RKO (cell line): ENCODE data around the gene AP2A1.
A peak's percentile ranks its signal among the peaks of the same experiment; 100 is the strongest.

Experiments
- DNase-seq: peaks from one replicate; pipeline ENCODE4 v3.0.0-alpha.2; 2016; ENCODE audit warnings: low spot score

Gene AP2A1

DNA sequence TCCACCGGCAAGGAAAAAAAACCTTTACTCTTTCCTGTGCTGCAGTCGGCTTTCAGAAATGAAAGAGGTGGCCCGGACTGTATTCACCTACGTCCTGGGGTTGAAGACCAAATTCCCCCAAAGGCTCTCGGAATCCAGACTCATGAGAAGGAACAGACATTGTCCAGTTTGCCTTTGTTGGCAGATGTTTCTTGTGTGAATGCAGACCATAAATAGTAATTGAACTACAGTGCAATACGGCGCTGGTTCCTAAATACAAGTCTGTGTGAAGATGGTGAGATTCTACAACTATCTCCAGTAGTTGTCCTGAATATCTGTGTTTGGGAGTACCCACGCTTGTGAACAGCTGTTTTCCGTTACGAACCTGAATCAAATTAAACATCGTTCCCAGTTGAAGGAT, 72.9 kb downstream of the AP2A1 start:
- DNase-seq: no peak

DNA sequence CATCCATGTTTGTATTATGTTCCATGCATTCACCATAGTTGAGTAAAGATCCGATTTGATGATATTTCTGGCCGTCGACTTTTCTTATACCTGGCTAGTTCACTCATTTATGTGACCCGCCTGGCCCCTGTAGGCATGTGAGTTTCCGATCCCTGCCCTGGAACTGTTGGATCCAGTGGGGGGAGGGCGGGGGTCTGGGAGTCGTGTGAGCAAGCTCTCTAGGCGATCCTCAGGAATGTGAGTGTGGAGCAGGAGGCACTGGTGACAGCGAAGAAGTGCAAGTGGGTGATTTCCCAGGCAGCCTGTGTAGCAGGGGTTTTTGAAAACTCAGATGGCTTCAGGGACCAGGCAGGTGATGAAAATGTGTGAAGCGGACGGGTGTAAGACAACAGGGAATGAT, 73.5 kb downstream of the AP2A1 start:
- no peak for DNase-seq

DNA sequence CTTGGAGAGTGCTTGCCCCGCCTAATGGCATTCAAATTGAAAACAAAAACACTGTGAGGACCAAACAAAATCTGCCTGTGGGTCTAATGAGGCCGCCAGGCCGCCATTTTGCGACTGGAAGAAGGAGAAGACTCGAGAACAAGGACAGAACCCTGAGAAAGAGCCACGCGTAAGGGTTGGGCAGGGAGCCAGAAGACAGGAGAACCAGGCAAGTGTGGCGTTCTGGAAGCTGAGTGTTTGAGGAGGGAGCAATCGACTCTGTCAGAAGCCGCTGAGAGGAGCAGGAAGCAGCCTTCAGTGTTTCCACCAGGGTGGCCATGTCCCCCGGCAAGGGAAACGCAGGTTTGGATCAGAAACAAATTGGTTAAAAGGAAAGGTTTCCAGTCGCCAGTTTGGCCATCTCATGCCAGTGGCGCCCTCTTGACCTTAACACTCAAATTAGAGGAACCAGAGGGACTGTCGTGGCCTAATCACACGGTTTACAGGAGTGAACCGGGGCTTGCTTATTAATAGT, 74.0 kb downstream of the AP2A1 start:
- DNase-seq: no peak

DNA sequence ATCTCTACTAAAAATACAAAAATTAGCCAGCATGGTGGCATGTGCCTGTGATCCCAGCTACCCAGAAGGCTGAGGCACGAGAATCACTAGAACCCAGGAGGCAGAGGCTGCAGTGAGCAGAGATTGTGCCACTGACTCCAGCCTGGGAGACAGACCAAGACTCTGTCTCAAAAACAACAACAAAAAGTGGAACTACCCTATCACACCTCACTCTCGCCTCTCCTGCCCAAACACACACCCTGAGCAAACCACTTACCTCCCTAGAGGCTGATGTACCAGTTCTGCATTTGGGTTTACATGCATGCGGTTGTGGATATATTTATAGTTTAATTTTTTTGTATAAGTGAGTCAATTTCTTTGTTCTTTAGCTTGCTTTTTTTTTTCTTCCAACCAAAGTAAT, 76.5 kb downstream of the AP2A1 start:
- no peak for DNase-seq

DNA sequence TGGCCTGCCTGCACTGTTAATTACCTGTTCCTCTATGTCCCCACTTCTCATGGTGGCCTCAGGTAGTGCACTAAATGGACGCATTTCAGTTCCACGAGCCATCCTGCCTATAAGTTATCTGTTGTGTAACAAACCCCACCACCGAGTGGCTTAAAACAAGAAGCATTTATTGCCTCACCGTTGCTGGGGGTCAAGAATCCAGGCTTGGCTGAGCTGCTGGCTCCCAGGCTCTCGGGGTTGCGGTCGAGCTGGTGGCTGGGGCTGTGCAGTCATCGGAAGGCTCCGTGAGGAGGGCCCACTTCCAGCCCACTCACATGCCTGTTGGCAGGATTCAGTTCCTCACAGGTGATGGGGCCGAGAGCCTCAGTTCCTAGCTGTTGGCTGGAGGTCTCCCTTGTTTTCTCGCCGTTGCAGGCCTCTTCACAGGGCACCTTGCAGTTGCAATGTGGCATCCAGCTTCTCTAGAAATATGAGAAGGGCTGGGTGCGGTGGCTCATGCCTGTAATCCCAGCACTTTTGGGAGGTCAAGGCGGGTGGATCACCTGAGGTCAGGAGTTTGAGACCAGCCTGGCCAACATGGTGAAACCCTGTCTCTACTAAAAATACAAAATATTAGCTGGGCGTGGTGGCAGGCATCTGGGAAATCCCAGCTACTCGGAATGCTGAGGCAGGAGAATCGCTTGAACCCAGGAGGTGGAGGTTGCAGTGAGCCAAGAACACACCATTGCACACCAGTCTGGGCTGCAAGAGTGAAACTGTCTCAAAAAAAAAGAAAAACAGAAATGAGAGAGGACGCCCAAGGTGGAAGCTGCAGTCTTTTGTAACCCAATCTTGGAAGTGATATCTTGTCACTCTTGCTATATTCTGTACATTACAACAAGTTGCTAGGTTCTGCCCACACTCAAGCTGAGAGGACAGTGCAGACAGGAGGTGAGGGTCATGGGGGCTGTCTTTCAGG, 77.6 kb downstream of the AP2A1 start:
- no peak for DNase-seq

DNA sequence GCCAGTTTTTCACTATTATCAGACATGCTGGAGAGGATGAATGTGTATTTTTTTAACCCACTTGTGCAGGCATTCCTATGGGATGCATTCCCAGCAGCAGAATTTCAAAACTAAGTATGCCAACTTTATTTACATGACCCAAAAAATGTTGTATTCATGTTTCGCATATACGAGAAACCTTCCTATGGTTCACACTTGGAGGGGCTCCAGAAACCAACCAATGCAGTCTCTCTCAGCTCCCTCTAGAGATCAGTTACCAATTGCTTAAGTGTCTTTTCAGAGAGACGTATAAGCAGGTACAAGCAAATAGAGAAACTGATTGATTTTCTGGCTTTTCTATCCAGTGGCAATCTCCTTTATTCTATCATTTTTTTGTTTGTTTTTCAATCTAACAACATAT, 78.6 kb downstream of the AP2A1 start:
- no peak for DNase-seq

DNA sequence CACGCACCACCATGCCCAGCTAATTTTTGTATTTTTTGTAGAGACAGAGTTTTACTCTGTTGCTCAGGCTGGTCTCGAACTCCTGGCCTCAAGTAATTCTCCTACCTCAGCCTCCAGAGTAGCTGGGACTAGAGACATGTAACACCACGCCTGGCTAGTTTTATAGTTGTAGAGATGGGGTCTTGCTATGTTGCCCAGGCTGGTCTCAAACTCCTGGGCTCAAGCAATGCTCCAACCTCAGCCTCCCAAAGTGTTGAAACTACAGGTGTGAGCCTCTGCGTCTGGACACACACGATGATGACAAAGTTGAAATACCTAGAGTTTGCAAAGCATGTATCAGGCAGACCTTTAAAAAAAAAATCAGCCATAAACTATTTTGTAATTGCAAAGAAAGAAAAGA, 79.6 kb downstream of the AP2A1 start:
- no peak for DNase-seq

DNA sequence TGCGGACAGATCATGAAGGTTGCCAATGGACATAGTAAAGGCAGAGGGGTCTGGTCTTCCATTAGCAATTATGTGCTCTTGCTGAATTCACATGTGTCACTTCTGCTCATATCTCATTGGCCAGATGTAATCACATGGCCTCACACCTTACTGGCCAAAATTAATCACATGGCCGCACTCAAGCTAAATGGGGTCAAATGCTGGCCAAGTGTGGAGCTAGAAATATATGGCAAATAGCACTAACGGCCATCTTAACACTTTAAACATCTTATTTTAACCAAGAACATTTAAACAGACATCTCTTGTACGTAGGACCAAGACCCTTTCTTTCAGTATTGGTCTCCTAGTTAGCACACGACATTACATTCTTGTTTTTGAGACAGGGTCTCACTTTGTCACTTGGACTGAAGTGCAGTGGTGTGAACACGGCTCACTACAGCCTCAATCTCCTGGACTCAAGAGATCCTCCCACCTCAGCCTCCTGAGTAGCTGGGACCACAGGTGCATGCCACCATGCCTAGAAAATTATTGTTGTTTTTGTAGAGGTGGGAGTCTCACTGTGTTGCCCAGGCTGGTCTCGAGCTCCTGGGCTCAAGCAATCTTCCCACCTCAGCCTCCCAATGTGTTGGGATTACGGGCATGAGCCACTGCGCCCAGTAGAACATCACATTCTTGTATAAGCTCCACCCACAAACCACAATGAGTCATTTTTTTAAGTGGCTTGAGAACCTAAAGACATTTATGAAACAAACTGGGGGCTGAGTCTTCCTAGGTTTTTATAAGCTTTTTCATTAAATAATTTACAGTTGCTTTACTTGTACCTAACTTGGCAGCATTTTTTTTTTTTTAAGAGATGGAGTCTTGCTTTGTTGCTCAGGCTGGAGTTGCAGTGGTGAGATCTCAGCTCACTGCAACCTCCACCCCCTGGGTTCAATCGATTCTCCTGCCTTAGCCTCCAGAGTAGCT, 81.2 kb downstream of the AP2A1 start:
- peak; percentile 89 for DNase-seq

DNA sequence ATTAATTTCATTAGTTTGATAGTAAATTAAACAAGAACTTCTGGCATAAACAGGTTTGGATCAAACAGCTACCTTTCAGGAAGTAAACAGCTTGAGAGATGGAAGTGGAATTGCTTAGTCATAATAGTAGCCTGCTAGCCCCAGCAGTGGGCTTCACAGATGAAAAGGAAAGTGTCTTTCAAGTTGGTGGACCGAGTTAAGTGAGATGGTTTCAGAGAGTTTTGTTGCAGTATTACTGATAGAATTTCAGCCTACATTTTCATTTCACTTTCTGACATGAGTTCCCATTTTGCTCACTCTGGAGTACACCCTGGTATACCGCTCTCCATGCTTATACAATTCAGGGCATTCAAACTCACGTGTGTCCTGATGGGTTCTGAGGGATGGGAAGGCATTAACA, 82.1 kb downstream of the AP2A1 start:
- DNase-seq: no peak

DNA sequence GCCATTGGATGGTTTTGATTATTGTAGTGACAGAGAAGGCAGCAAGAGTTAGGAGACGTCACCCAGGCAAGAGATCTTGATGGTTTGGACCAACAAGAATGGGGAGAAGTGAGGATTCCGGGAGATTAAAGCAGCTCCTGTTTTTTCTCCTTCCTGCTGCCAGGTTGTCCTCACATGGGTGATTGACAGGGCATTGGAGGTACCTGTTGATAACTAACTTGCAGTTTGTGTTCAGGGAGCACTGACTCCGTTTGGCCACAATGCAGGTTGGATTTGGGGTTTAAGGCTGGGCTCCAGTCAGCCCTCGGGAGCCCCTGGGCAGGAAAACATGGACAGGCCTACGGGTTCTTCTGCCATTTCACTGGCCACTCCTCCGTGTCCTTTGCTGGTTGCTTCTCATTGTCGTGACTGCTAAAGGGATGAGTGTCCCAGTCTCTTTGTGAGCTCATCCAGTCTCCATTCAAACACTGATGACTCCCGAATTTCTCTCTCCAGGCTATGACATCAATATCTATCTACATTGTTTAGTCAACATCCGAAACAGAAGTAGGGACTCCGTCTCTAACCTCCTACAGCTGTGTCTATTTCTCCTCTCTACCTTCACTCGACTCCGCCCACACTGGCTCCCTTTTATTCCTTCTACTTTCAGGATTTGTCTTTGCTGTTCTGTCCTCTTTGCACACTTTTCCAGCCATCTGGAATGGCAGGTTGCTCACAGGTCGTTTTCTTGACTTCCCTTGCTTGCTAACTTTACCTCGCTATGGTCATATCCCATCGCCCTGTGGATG, 82.8 kb downstream of the AP2A1 start:
- peak; percentile 57 for DNase-seq

DNA sequence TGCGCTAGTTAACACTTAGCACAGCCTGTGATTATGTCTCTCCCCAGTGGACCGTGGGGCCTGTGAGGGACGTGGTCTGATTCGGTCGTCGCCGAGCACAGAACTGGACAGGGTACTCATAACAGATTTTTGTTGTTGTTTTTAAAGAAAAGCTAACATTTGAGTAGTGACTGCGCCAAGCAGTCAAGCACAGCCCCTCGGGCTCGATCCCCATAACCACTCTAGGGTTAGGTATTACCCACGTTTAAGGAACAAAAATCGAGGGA, 83.4 kb downstream of the AP2A1 start:
- DNase-seq: no peak

DNA sequence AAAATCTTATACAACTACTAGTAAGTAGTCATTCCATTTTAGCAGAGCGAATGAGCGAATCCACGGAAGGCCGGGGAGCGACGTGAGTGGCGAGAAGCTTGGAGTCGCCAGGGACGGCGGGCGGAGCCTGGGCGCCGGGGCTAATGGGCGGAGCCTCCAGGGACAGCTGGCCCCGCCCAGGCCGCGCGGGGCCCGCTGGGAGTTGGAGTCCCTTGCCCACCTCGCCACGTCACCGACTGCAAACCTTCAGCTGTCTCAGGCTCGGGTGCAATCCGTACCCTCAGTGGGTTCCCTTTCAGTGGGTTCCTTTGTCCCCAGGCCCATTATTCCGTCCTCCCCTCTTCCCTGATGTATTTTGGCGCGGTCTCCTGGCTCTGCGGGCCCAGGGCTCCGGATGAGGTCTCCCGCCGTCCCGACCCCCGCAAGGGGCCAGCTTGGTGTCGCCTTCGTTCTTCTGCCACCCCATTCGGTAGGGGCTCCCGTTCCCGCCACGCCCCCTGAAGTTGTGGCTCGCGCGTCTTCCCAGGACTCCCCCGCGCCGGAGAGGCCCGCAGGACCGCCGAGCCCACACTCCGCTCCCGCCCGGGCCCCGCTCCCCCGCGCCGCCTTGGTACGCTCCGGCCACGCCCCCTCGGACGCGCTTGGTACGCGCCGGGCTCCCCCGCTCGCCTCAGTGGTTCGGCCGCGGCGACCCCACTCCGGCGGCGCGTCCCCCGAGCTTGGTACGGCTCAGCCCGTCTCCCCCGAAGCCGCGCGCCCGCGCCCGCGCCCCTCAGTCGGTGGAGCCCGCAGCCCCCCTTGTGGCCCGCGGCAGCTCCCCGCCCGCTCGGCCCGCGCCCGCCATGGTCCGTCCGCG, 83.9 kb downstream of the AP2A1 start, which contains the start of gene PTOV1:
TSS of gene PTOV1 (plus strand) at position 673 of the 856 bp plus-strand sequence.
- peak; percentile 92 for DNase-seq

DNA sequence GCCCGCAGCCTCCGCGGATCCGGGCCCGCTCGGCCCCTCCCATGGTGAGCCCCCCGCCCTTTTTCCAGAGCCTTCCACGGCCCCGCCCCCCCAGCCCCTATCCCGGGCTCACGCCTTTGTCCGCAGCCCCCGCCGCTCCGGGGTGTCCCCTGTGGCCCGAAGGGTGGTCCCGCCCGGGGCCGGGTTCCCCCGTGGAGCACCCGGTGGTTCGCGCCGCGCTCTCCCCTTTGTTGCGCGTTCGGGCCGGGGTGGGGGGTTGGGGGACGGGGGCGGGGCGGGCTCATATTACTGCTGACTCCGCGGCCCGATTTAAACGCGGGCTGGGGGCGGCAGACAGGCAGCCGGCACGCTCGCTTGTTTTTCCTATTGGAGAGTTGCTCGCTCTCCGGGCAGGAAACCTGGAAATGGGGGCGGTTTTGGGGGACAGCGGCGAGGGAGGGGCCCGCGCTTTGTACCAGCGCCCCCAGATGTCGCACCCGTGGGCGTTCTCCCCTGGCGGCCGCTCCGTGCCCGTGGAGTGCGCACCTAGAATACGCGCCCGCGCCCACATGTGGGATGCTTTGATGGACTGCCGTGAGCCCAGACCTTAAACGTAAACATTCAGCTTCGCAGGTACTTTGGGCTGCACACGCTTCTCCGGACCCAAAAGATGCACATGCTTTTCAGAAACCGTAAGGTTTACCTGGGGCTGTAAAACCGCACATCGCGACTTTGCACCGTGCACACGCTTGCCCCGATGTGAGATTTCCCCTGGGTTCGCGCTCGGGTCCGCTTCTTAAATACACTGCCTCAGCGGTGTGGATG, 84.9 kb downstream of the AP2A1 start:
- peak; percentile 59 for DNase-seq

DNA sequence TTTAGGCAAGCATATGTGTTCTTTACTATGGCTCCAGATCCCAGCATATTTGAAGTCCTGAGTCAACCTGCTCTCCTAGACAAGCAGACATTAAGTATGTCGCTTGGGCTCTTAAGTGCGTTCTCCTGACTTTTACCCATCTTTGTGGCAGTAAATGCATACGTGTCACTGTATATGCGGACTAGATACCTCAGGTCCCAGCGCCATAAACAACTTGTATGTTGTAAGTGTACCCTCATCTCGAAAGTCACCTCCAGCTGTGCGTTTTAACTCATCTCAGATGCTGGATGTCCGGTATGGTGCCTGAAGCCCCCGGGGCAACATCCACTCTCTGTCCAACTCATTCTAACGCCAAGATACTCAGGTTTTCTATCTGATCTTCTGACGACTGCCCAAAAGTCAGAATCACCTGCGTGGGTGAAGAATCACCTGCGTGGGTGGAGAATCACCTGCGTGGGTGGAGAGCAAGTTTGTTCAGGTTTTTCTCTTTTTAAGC, 85.9 kb downstream of the AP2A1 start:
- DNase-seq: peak; percentile 44

DNA sequence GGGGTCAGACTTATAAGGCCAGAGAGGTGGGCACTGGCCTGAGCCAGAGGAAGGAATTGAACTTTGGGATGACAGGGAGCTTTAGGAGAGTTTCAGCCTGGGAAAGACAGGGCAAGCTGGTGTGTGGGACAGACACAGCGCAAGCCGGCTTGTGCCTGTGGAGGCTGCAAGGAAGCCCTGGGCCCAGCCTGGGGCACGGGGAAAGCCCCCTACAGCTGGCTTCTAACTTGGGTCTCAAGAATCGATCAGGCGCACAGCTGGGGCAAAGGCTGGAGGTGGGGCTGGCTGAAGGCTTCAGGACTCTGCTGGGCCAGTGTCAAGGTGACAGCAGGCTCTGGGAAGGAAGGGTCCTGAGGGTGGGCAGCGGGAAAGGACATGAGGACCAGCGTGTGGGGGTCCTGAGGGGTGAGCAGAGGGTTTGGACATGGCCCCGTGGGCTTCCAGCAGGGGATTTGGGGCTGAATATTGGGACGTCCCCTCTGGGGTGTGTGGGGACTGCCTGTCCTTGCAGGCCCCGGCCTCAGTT, 87.1 kb downstream of the AP2A1 start:
- DNase-seq: no peak

DNA sequence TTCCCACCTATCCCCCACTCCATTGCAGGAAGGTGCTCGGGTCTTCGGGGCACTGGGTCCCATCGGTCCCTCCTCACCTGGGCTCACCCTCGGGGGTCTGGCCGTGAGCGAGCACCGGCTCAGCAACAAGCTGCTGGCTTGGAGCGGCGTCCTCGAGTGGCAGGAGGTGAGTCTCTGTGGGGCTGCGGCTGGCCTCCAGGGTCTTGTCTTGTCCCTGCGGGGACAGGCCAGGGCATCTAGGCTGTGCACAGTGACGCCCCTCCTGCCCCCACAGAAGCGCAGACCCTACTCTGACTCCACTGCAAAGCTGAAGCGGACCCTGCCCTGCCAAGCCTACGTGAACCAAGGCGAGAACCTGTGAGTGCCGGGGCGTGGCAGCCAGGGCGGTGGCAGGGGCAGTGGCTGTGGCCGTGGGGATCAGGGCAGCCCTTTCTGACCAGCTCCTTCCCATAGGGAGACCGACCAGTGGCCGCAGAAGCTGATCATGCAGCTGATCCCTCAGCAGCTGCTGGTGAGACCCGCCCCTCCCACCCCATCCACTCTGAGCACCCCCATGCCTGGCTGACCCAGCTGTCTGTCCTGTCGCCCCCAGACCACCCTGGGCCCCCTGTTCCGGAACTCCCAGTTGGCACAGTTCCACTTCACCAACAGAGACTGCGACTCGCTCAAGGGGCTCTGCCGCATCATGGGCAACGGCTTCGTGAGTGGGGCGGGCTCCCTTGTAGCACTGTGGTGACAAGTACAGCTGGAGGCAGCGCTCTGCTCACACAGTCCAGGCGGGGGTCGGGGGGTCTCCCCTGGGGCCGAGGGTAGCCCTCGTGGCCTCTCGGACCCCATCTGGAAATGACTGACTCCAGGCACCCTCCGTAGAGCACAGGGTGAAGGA, 87.8 kb downstream of the AP2A1 start:
- no peak for DNase-seq

DNA sequence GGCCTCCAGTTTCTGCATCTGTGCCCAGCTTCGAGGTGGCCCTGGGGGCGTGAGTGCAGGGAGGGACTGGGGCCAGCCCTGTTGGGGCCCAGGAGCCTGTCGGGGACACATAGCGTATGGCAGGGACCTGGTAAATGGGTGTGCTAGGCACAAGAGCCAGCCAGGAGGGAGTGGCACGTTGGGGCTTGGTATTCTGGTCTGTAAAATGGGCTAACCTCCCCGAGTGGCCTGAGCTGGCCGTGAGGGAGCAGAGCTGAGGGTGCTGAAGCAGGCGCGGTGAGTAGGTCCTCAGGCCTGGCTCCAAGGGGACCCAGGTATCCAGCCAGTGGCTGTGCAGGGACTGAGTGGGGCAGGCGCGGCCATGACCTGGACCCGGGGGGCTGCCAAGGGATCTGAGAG, 88.5 kb downstream of the AP2A1 start:
- DNase-seq: no peak

DNA sequence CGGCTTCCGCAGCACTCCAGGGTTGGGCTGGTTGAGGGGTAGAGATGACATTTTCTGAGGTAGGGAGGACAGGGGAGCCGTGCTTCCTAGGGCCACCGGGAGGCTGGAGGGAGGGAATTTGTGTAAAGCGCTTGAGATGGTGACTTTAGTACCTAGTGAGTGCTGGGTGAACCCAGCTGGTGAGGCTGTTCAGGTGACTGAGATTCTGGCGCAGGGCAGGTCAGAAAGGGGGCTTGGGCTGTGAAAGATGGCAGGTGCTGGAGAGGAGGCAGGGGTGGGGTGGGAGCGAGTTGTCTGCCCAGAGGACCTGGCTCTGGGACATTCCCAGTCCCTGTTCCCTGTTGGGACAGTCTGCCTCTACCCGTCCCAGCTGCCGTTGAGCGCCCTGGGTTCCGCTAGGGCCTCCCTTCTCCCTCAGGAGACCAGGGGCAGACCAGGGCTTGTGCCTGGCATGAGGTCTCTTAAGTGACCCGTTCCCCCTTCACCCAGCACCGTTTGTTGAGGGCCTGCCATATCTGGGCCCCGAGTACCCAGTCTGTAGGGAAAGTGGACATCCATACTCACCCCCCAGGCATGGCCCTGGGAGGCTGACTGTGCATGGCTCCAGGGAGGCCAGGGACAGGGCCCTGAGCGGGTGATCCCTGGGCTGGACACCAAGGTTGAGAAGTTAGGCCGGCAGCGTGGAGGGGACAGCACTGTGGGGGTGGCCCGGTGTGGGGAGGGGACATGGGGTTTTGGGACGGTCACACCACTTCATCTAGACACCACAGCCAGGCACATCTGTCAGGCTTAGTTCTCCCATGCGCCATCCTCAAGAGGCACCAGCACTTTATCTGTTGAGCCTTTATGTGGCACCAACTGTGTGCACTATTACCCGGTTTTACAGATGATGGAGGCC, 89.1 kb downstream of the AP2A1 start:
- peak; percentile 25 for DNase-seq
